ENCODE measurements around the gene OASL.

Gene OASL

GRCh38 chr12:121013715-121014114, 25.3 kb downstream of the OASL start:
- no peak for DNase-seq (ENCODE audit: low read depth, low spot score)
- Histone ChIP-seq H3K36me3 (ENCODE audit: control insufficient read depth, insufficient read depth, low read length) (peaks cover 13% of the 10 kb centered on the region; the same call in 1 of the 2 replicates), H3K4me1 (ENCODE audit: control insufficient read depth, insufficient read depth, low read length) (no peaks in the 10 kb centered on the region), H3K27me3 (ENCODE audit: control insufficient read depth, insufficient read depth, low read length) (no peaks in the 10 kb centered on the region), H3K4me3 (ENCODE audit: low read length) (no peak overlapping the region), H3K27ac (ENCODE audit: low read length) (no peak overlapping the region), H3K9me3 (ENCODE audit: control insufficient read depth, insufficient read depth, low read length) (no peaks in the 10 kb centered on the region)
- no CpG with 5 or more reads among the region's 3 CpGs for WGBS (ENCODE audit: insufficient coverage, insufficient read length)

GRCh38 chr12:121011820-121012219, 27.2 kb downstream of the OASL start:
- no peak for DNase-seq (ENCODE audit: low read depth, low spot score)
- Histone ChIP-seq H3K27me3 (ENCODE audit: control insufficient read depth, insufficient read depth, low read length) (no peaks in the 10 kb centered on the region), H3K9me3 (ENCODE audit: control insufficient read depth, insufficient read depth, low read length) (no peaks in the 10 kb centered on the region), H3K4me1 (ENCODE audit: control insufficient read depth, insufficient read depth, low read length) (no peaks in the 10 kb centered on the region), H3K27ac (ENCODE audit: low read length) (no peak overlapping the region), H3K36me3 (ENCODE audit: control insufficient read depth, insufficient read depth, low read length) (peaks cover 20% of the 10 kb centered on the region; the same call in 1 of the 2 replicates), H3K4me3 (ENCODE audit: low read length) (no peak overlapping the region)
- WGBS (ENCODE audit: insufficient coverage, insufficient read length) = 100% methylated on average over 2 of the region's 6 CpGs

- Histone ChIP-seq H3K4me1 (ENCODE audit: control insufficient read depth, insufficient read depth, low read length) (no peaks in the 10 kb centered on the region), H3K27ac (ENCODE audit: low read length) (no peak overlapping the region), H3K27me3 (ENCODE audit: control insufficient read depth, insufficient read depth, low read length) (no peaks in the 10 kb centered on the region), H3K36me3 (ENCODE audit: control insufficient read depth, insufficient read depth, low read length) (peaks cover 20% of the 10 kb centered on the region; the same call in 1 of the 2 replicates), H3K4me3 (ENCODE audit: low read length) (no peak overlapping the region), H3K9me3 (ENCODE audit: control insufficient read depth, insufficient read depth, low read length) (no peaks in the 10 kb centered on the region)
- no peak for DNase-seq (ENCODE audit: low read depth, low spot score)
- WGBS (ENCODE audit: insufficient coverage, insufficient read length) = no CpG with 5 or more reads among the region's 8 CpGs
These were observed 28.2 kb downstream of the OASL start for GRCh38 chr12:121010860-121011259.

- no peak overlapping the region for H3K27ac ChIP-seq (ENCODE audit: low read length)
- H3K27me3 ChIP-seq (ENCODE audit: control insufficient read depth, insufficient read depth, low read length) = no peaks in the 10 kb centered on the region
- no peak overlapping the region for H3K4me3 ChIP-seq (ENCODE audit: low read length)
- peaks cover 21% of the 10 kb centered on the region for H3K36me3 ChIP-seq (ENCODE audit: control insufficient read depth, insufficient read depth, low read length)
- no peak for DNase-seq (ENCODE audit: low read depth, low spot score)
- H3K4me1 ChIP-seq (ENCODE audit: control insufficient read depth, insufficient read depth, low read length) = no peaks in the 10 kb centered on the region
- H3K9me3 ChIP-seq (ENCODE audit: control insufficient read depth, insufficient read depth, low read length) = no peaks in the 10 kb centered on the region
- no CpG with 5 or more reads among the region's 10 CpGs for WGBS (ENCODE audit: insufficient coverage, insufficient read length)
These were observed 29.3 kb downstream of the OASL start for GRCh38 chr12:121009741-121010140.

GRCh38 chr12:121008347-121009098, 30.5 kb downstream of the OASL start:
- Histone ChIP-seq H3K4me1 (ENCODE audit: control insufficient read depth, insufficient read depth, low read length) (no peaks in the 10 kb centered on the region), H3K4me3 (ENCODE audit: low read length) (no peak overlapping the region), H3K27ac (ENCODE audit: low read length) (no peak overlapping the region), H3K27me3 (ENCODE audit: control insufficient read depth, insufficient read depth, low read length) (no peaks in the 10 kb centered on the region), H3K36me3 (ENCODE audit: control insufficient read depth, insufficient read depth, low read length) (peaks cover 31% of the 10 kb centered on the region), H3K9me3 (ENCODE audit: control insufficient read depth, insufficient read depth, low read length) (no peaks in the 10 kb centered on the region)
- no peak for DNase-seq (ENCODE audit: low read depth, low spot score)
- WGBS (ENCODE audit: insufficient coverage, insufficient read length) = no CpG with 5 or more reads among the region's 8 CpGs

- Histone ChIP-seq H3K4me1 (ENCODE audit: control insufficient read depth, insufficient read depth, low read length) (no peaks in the 10 kb centered on the region), H3K36me3 (ENCODE audit: control insufficient read depth, insufficient read depth, low read length) (peaks cover 24% of the 10 kb centered on the region), H3K27ac (ENCODE audit: low read length) (no peak overlapping the region), H3K27me3 (ENCODE audit: control insufficient read depth, insufficient read depth, low read length) (no peaks in the 10 kb centered on the region), H3K9me3 (ENCODE audit: control insufficient read depth, insufficient read depth, low read length) (no peaks in the 10 kb centered on the region), H3K4me3 (ENCODE audit: low read length) (no peak overlapping the region)
- DNase-seq (ENCODE audit: low read depth, low spot score) = no peak
- no CpG with 5 or more reads among the region's 9 CpGs for WGBS (ENCODE audit: insufficient coverage, insufficient read length)
These were observed 33.7 kb downstream of the OASL start for GRCh38 chr12:121005346-121005815.

GRCh38 chr12:121004253-121004815, 34.7 kb downstream of the OASL start:
- H3K36me3 ChIP-seq (ENCODE audit: control insufficient read depth, insufficient read depth, low read length) = peaks cover 21% of the 10 kb centered on the region
- H3K9me3 ChIP-seq (ENCODE audit: control insufficient read depth, insufficient read depth, low read length) = no peaks in the 10 kb centered on the region
- WGBS (ENCODE audit: insufficient coverage, insufficient read length) = no CpG with 5 or more reads among the region's 16 CpGs

GRCh38 chr12:121003650-121004049, 35.4 kb downstream of the OASL start:
- Histone ChIP-seq H3K36me3 (ENCODE audit: control insufficient read depth, insufficient read depth, low read length) (peaks cover 19% of the 10 kb centered on the region), H3K4me3 (ENCODE audit: low read length) (no peak overlapping the region), H3K27me3 (ENCODE audit: control insufficient read depth, insufficient read depth, low read length) (no peaks in the 10 kb centered on the region), H3K9me3 (ENCODE audit: control insufficient read depth, insufficient read depth, low read length) (no peaks in the 10 kb centered on the region), H3K27ac (ENCODE audit: low read length) (no peak overlapping the region), H3K4me1 (ENCODE audit: control insufficient read depth, insufficient read depth, low read length) (peaks cover 3% of the 10 kb centered on the region; the same call in 1 of the 2 replicates)
- no CpG with 5 or more reads among the region's 4 CpGs for WGBS (ENCODE audit: insufficient coverage, insufficient read length)
- DNase-seq (ENCODE audit: low read depth, low spot score) = no peak

More at GRCh38 chr12:121004253-121004815, 34.7 kb downstream of the OASL start:
- Histone ChIP-seq H3K4me3 (ENCODE audit: low read length) (no peak overlapping the region), H3K27ac (ENCODE audit: low read length) (no peak overlapping the region), H3K4me1 (ENCODE audit: control insufficient read depth, insufficient read depth, low read length) (no peaks in the 10 kb centered on the region; the same call in 1 of the 2 replicates), H3K27me3 (ENCODE audit: control insufficient read depth, insufficient read depth, low read length) (no peaks in the 10 kb centered on the region)
- no peak for DNase-seq (ENCODE audit: low read depth, low spot score)

- Histone ChIP-seq H3K4me1 (ENCODE audit: control insufficient read depth, insufficient read depth, low read length) (peaks cover 3% of the 10 kb centered on the region; the same call in 1 of the 2 replicates), H3K36me3 (ENCODE audit: control insufficient read depth, insufficient read depth, low read length) (peaks cover 13% of the 10 kb centered on the region), H3K4me3 (ENCODE audit: low read length) (no peak overlapping the region), H3K27me3 (ENCODE audit: control insufficient read depth, insufficient read depth, low read length) (no peaks in the 10 kb centered on the region), H3K9me3 (ENCODE audit: control insufficient read depth, insufficient read depth, low read length) (no peaks in the 10 kb centered on the region), H3K27ac (ENCODE audit: low read length) (no peak overlapping the region)
- DNase-seq (ENCODE audit: low read depth, low spot score) = no peak
- WGBS (ENCODE audit: insufficient coverage, insufficient read length) = no CpG with 5 or more reads among the region's 16 CpGs
These were observed 37.1 kb downstream of the OASL start for GRCh38 chr12:121001841-121002483.

GRCh38 chr12:121001060-121001459, 38.0 kb downstream of the OASL start:
- DNase-seq (ENCODE audit: low read depth, low spot score) = no peak
- H3K27me3 ChIP-seq (ENCODE audit: control insufficient read depth, insufficient read depth, low read length) = no peaks in the 10 kb centered on the region
- H3K27ac ChIP-seq (ENCODE audit: low read length) = no peak overlapping the region
- H3K4me3 ChIP-seq (ENCODE audit: low read length) = no peak overlapping the region
- no peaks in the 10 kb centered on the region for H3K9me3 ChIP-seq (ENCODE audit: control insufficient read depth, insufficient read depth, low read length)
- peaks cover 13% of the 10 kb centered on the region for H3K36me3 ChIP-seq (ENCODE audit: control insufficient read depth, insufficient read depth, low read length)
- peaks cover 3% of the 10 kb centered on the region; the same call in 1 of the 2 replicates for H3K4me1 ChIP-seq (ENCODE audit: control insufficient read depth, insufficient read depth, low read length)
- no CpG with 5 or more reads among the region's 11 CpGs for WGBS (ENCODE audit: insufficient coverage, insufficient read length)

All from iPS DF 6.9 (cell line).